IMR-90 (cell line): ENCODE results near the gene CDC73. TPM values are rescaled to one million over a fixed set of nuclear protein-coding genes. Genes with fewer than 3 reads are reported as not detected.

ENCODE experiments used
- ATAC-seq: fragments of 200-7000 bp; cut with Tn5 transposase; 2 replicates; pipeline ENCODE4 v1.9.1; 2020; ENCODE audit warnings: low read depth, mild to moderate bottlenecking, moderate library complexity
- BruUV-seq: library from RNA; stranded (reverse); fragments of 400-500 nt; replicated peaks from 2 replicates; lab custom pipeline; 2021; lab: Mats Ljungman, UMichigan
- CTCF ChIA-PET: fragments of 300-600 bp; formaldehyde crosslinking; extraction: SDS; loops from one replicate; lab custom pipeline; 2021; ENCODE audit warnings: antibody characterized with exemption; lab: Yijun Ruan, JAX
- POLR2A ChIA-PET: fragments of 300-600 bp; sonication (Branson Sonifier 250); formaldehyde crosslinking; loops from one replicate; lab custom pipeline; 2022; ENCODE audit warnings: antibody characterized with exemption; ENCODE audit not compliant: unreplicated experiment; lab: Charles Lee
- DNase-seq: peaks from one replicate; pipeline ENCODE4 v3.0.0; 2013
- H2AFZ ChIP-seq: replicated peaks from 2 replicates; pipeline ENCODE3; 2013; ENCODE audit warnings: low read length, mild to moderate bottlenecking; ENCODE audit not compliant: poor library complexity
- H2AK5ac ChIP-seq: 2 replicates; pipeline ENCODE4 v1.6.1; 2013; ENCODE audit warnings: low read depth, low read length, inconsistent platforms
- H2AK9ac ChIP-seq: replicated peaks from 2 replicates; pipeline ENCODE3; 2013; ENCODE audit warnings: mild to moderate bottlenecking, low read depth, low read length, moderate library complexity; ENCODE audit not compliant: poor library complexity
- H2BK120ac ChIP-seq: 2 replicates; pipeline ENCODE4 v1.6.1; 2013; ENCODE audit warnings: low read depth, low read length, inconsistent platforms
- H2BK15ac ChIP-seq: 3 replicates; pipeline ENCODE4 v1.6.1; 2013; ENCODE audit warnings: low read depth, low read length, inconsistent platforms
- H2BK20ac ChIP-seq: 2 replicates; pipeline ENCODE4 v1.6.1; 2013; ENCODE audit warnings: low read depth, mild to moderate bottlenecking, inconsistent platforms, low read length, moderate library complexity
- H2BK5ac ChIP-seq: 2 replicates; pipeline ENCODE4 v1.6.1; 2013; ENCODE audit warnings: mild to moderate bottlenecking, low read depth, low read length, inconsistent platforms; ENCODE audit not compliant: poor library complexity, severe bottlenecking
- H3K14ac ChIP-seq: replicated peaks from 2 replicates; pipeline ENCODE4 v1.6.1; 2013; ENCODE audit warnings: low read depth, low read length, inconsistent platforms
- H3K18ac ChIP-seq: 2 replicates; pipeline ENCODE4 v1.6.1; 2013; ENCODE audit warnings: low read depth, low read length, control low read depth
- H3K23ac ChIP-seq: 2 replicates; pipeline ENCODE4 v1.6.1; 2013; ENCODE audit warnings: low read depth, low read length, inconsistent platforms
- H3K27ac ChIP-seq: 2 replicates; pipeline ENCODE4 v1.5.1; 2013; ENCODE audit warnings: mild to moderate bottlenecking, control low read depth, low read length; ENCODE audit not compliant: insufficient read depth
- H3K27me3 ChIP-seq: 2 replicates; pipeline ENCODE4 v1.6.1; 2013; ENCODE audit warnings: low read length; ENCODE audit not compliant: control insufficient read depth, insufficient read depth
- H3K36me3 ChIP-seq: 2 replicates; pipeline ENCODE4 v1.6.1; 2013; ENCODE audit warnings: low read length, mixed read lengths; ENCODE audit not compliant: control insufficient read depth, insufficient read depth
- H3K4ac ChIP-seq: 2 replicates; pipeline ENCODE4 v1.6.1; 2013; ENCODE audit warnings: low read depth, low read length, inconsistent platforms
- H3K4me1 ChIP-seq: 2 replicates; pipeline ENCODE4 v1.6.1; 2013; ENCODE audit warnings: low read length, mixed read lengths; ENCODE audit not compliant: control insufficient read depth, insufficient read depth
- H3K4me2 ChIP-seq: 2 replicates; pipeline ENCODE4 v1.6.1; 2013; ENCODE audit warnings: low read depth, mild to moderate bottlenecking, control low read depth, low read length, moderate library complexity
- H3K4me3 ChIP-seq: 2 replicates; pipeline ENCODE4 v1.5.1; 2013; ENCODE audit warnings: low read depth, mild to moderate bottlenecking, control low read depth, low read length, moderate library complexity; ENCODE audit not compliant: insufficient read depth
- H3K56ac ChIP-seq: 2 replicates; pipeline ENCODE4 v1.6.1; 2013; ENCODE audit warnings: low read length, inconsistent platforms; ENCODE audit not compliant: insufficient read depth; ENCODE audit errors: extremely low read depth
- H3K79me1 ChIP-seq, 2 experiments: 2 replicates each; pipeline ENCODE4 v1.6.1; 2013; ENCODE audit warnings: low read length in 2 of 2, inconsistent platforms in 1 of 2, low read depth in 1 of 2
- H3K9ac ChIP-seq: 2 replicates; pipeline ENCODE4 v1.6.1; 2013; ENCODE audit warnings: low read depth, low read length, control low read depth
- H3K9me1 ChIP-seq: 2 replicates; pipeline ENCODE4 v1.6.1; 2013; ENCODE audit warnings: low read length, inconsistent platforms; ENCODE audit not compliant: insufficient read depth
- H3K9me3 ChIP-seq: 2 replicates; pipeline ENCODE4 v1.6.1; 2013; ENCODE audit warnings: low read length; ENCODE audit not compliant: control insufficient read depth, insufficient read depth
- H4K20me1 ChIP-seq: 2 replicates; pipeline ENCODE4 v1.6.1; 2013; ENCODE audit warnings: low read length, inconsistent platforms; ENCODE audit not compliant: insufficient read depth
- H4K5ac ChIP-seq: 2 replicates; pipeline ENCODE4 v1.6.1; 2013; ENCODE audit warnings: mild to moderate bottlenecking, low read depth, low read length, control low read depth
- H4K8ac ChIP-seq, 2 experiments: 2 replicates each; pipeline ENCODE4 v1.6.1; 2013; ENCODE audit warnings: low read depth in 2 of 2, low read length in 2 of 2, control low read depth in 1 of 2, inconsistent platforms in 1 of 2
- H4K91ac ChIP-seq: 2 replicates; pipeline ENCODE4 v1.6.1; 2013; ENCODE audit warnings: low read depth, low read length, inconsistent platforms; ENCODE audit not compliant: insufficient read depth
- BHLHE40 ChIP-seq: fragments of 150-350 bp; IDR thresholded peaks from 2 replicates; pipeline ENCODE4 v1.6.1; 2016; ENCODE audit warnings: mild to moderate bottlenecking, low read depth, low read length
- CEBPB ChIP-seq: IDR thresholded peaks from 2 replicates; pipeline ENCODE4 v1.6.1; 2012; ENCODE audit warnings: low read depth, low read length, improper control_type of control experiment
- CHD1 ChIP-seq: IDR thresholded peaks from 2 replicates; pipeline ENCODE4 v1.6.1; 2012; ENCODE audit warnings: low read depth, low read length, improper control_type of control experiment
- FOS ChIP-seq: fragments of 150-350 bp; IDR thresholded peaks from 2 replicates; pipeline ENCODE4 v1.6.1; 2016; ENCODE audit warnings: low read depth, low read length
- MAFK ChIP-seq: IDR thresholded peaks from 2 replicates; pipeline ENCODE4 v1.6.1; 2012; ENCODE audit warnings: low read depth, low read length, improper control_type of control experiment
- MAZ ChIP-seq: IDR thresholded peaks from 2 replicates; pipeline ENCODE4 v1.6.1; 2012; ENCODE audit warnings: low read depth, mild to moderate bottlenecking, low read length, improper control_type of control experiment, moderate library complexity, borderline replicate concordance
- NFE2L2 ChIP-seq: fragments of 150-350 bp; IDR thresholded peaks from 2 replicates; pipeline ENCODE4 v1.6.1; 2016; ENCODE audit warnings: low read depth, mild to moderate bottlenecking, low read length
- POLR2A ChIP-seq: IDR thresholded peaks from 2 replicates; pipeline ENCODE4 v1.6.1; 2012; ENCODE audit warnings: mild to moderate bottlenecking, low read depth, low read length
- RFX5 ChIP-seq: IDR thresholded peaks from 2 replicates; pipeline ENCODE4 v1.8.0; 2012; ENCODE audit warnings: low read depth, mild to moderate bottlenecking, low read length, moderate library complexity
- SMC3 ChIP-seq: fragments of 150-350 bp; IDR thresholded peaks from 2 replicates; pipeline ENCODE4 v1.6.1; 2016; ENCODE audit warnings: low read depth, mild to moderate bottlenecking, antibody characterized with exemption, low read length, moderate library complexity
- WGBS, 2 experiments: methylation state at CpG; one replicate each; pipeline versions ENCODE4 v1.1.5 to v1.1.7; 2013; ENCODE audit warnings: missing lambda C conversion rate in 2 of 2; ENCODE audit not compliant: insufficient read length in 1 of 2; ENCODE audit errors: extremely low coverage in 2 of 2; 5-methylcytosine and 5-hydroxymethylcytosine counted together
- dilution Hi-C: fragments of 300-500 bp; cut with HindIII; formaldehyde crosslinking; loops from one replicate; pipeline ENCODE4 v1.14.3; 2018; ENCODE audit warnings: low sequenced_read_pairs; ENCODE audit not compliant: unreplicated experiment
- in situ Hi-C: fragments of 300-500 bp; cut with MboI; formaldehyde crosslinking; loops from 3 replicates; pipeline ENCODE4 v1.14.3; 2019; ENCODE audit warnings: low sequenced_read_pairs, inconsistent platforms, mixed read lengths
- intact Hi-C: fragments of 100-400 bp; cut with micrococcal nuclease; formaldehyde crosslinking; loops from 2 replicates; pipeline ENCODE4 v1.10.0; 2022
- polyA plus RNA-seq, 3 experiments: library from polyadenylated mRNA; depleted of rRNA; stranded (reverse); fragments of >200 nt; gene quantifications; 2 replicates each; pipeline ENCODE4 v1.2.3, GENCODE V29; 2012; ENCODE audit warnings: low replicate concordance in 1 of 3
- total RNA-seq: library from RNA; depleted of rRNA; stranded (reverse); fragments of >200 nt; gene quantifications from 2 replicates; pipeline ENCODE4 v1.2.3, GENCODE V29; 2012
- TF ChIP-seq, protein P1 (sequence below): conservative IDR thresholded peaks from 2 replicates; pipeline ENCODE4 v1.5.1; 2012; ENCODE audit warnings: mild to moderate bottlenecking, low read depth, low read length, improper control_type of control experiment
- TF ChIP-seq, protein P2 (sequence below): fragments of 150-350 bp; IDR thresholded peaks from 2 replicates; pipeline ENCODE4 v1.6.1; 2017; ENCODE audit warnings: mild to moderate bottlenecking, antibody characterized with exemption, low read length, low read depth
- TF ChIP-seq, protein P3 (sequence below): fragments of 150-350 bp; IDR thresholded peaks from 2 replicates; pipeline ENCODE4 v1.6.1; 2016; ENCODE audit warnings: low read depth, mild to moderate bottlenecking, low read length, moderate library complexity, borderline replicate concordance

Gene CDC73
- total and polyA plus RNA-seq, 2 of the 4 experiments (the other 2 are of a cell fraction) = 22.1 to 29.6 TPM

DNA sequence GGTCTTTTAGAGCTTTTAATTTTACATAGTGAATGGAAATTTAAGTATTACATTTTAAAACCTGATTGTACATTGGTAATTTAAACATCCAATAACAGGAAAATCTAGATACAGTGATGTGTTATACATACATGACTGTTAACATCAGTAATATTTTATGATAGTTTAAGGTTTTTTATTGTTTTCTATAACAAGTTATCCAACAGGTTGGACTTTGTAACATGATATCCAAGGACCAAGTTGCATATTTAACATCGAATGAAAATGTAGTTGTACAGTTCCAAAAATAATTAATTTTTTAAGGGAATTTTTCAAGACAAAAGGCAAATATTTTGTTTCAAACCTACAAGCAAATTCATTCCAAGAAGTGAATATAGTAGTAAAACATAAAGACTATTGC lies 31.0 kb upstream of the CDC73 start:
- Histone ChIP-seq H3K36me3 (peaks cover 17% of the 10 kb centered on the region), H2AK9ac (no peak overlapping the region), H2BK20ac (no peak overlapping the region), H3K9ac (no peak overlapping the region), H3K27me3 (no peaks in the 10 kb centered on the region), H3K27ac (no peak overlapping the region), H3K18ac (no peak overlapping the region), H3K4me1 (no peaks in the 10 kb centered on the region), H3K4me2 (no peak overlapping the region), H3K9me3 (no peaks in the 10 kb centered on the region), H2AK5ac (no peak overlapping the region), H4K5ac (no peak overlapping the region), H3K4ac (no peak overlapping the region), H3K79me1 (no peaks in the 10 kb centered on the region), H4K8ac (no peak overlapping the region), H3K4me3 (no peak overlapping the region), H2BK5ac (no peak overlapping the region), H3K23ac (no peak overlapping the region), H3K14ac (no peak overlapping the region), H4K91ac (no peak overlapping the region), H4K20me1 (no peaks in the 10 kb centered on the region; the same call in 1 of the 2 replicates), H3K56ac (no peak overlapping the region), H2AFZ (no peak overlapping the region), H2BK15ac (no peak overlapping the region), H3K9me1 (0 out of 2 replicates have a peak, but pooled peaks cover 2% of the 10 kb centered on the region), H2BK120ac (no peak overlapping the region)
- in situ Hi-C loops = no loop called here
- no peak for TF ChIP-seq MAZ
- no peak for TF ChIP-seq CHD1
- no peak for TF ChIP-seq FOS
- TF ChIP-seq RFX5 = no peak
- no peak for TF ChIP-seq MAFK
- TF ChIP-seq, protein P1, sequence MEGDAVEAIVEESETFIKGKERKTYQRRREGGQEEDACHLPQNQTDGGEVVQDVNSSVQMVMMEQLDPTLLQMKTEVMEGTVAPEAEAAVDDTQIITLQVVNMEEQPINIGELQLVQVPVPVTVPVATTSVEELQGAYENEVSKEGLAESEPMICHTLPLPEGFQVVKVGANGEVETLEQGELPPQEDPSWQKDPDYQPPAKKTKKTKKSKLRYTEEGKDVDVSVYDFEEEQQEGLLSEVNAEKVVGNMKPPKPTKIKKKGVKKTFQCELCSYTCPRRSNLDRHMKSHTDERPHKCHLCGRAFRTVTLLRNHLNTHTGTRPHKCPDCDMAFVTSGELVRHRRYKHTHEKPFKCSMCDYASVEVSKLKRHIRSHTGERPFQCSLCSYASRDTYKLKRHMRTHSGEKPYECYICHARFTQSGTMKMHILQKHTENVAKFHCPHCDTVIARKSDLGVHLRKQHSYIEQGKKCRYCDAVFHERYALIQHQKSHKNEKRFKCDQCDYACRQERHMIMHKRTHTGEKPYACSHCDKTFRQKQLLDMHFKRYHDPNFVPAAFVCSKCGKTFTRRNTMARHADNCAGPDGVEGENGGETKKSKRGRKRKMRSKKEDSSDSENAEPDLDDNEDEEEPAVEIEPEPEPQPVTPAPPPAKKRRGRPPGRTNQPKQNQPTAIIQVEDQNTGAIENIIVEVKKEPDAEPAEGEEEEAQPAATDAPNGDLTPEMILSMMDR = no peak
- no peak for TF ChIP-seq SMC3
- TF ChIP-seq BHLHE40 = no peak
- no peak for TF ChIP-seq NFE2L2
- TF ChIP-seq, protein P2, sequence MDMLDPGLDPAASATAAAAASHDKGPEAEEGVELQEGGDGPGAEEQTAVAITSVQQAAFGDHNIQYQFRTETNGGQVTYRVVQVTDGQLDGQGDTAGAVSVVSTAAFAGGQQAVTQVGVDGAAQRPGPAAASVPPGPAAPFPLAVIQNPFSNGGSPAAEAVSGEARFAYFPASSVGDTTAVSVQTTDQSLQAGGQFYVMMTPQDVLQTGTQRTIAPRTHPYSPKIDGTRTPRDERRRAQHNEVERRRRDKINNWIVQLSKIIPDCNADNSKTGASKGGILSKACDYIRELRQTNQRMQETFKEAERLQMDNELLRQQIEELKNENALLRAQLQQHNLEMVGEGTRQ = no peak
- no peak for TF ChIP-seq POLR2A
- TF ChIP-seq CEBPB = no peak
- TF ChIP-seq, protein P3, sequence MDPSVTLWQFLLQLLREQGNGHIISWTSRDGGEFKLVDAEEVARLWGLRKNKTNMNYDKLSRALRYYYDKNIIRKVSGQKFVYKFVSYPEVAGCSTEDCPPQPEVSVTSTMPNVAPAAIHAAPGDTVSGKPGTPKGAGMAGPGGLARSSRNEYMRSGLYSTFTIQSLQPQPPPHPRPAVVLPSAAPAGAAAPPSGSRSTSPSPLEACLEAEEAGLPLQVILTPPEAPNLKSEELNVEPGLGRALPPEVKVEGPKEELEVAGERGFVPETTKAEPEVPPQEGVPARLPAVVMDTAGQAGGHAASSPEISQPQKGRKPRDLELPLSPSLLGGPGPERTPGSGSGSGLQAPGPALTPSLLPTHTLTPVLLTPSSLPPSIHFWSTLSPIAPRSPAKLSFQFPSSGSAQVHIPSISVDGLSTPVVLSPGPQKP = no peak
- CTCF ChIA-PET = no interaction called here
- ATAC-seq (no peak), DNase-seq (no peak)
- BruUV-seq = no TSS peak
- whole genome bisulfite sequencing, 2 experiments = no CpG with 5 or more reads among the region's 1 CpG
- dilution Hi-C loops = no loop called here
- POLR2A ChIA-PET = no interaction called here
- intact Hi-C loops = no loop called here
